DOHH2 (cell line): ENCODE measurements around the gene FAAP20.

Source experiments
- H3F3A ChIP-seq: fragments of 200-600 bp; sonication (generic), shearing (Covaris generic); 2 replicates; pipeline ENCODE4 v1.6.0; 2016; ENCODE audit warnings: antibody characterized with exemption, mild to moderate bottlenecking; ENCODE audit not compliant: control insufficient read depth, insufficient read depth
- H3K27ac ChIP-seq: fragments of 200-600 bp; sonication (generic); 2 replicates; pipeline ENCODE4 v1.5.1; 2014; ENCODE audit warnings: low read depth, mild to moderate bottlenecking, low read length, moderate library complexity
- H3K27me3 ChIP-seq: fragments of 200-600 bp; sonication (generic); 2 replicates; pipeline ENCODE4 v1.6.1; 2014; ENCODE audit warnings: mild to moderate bottlenecking, low read length, mixed read lengths; ENCODE audit not compliant: control insufficient read depth
- H3K36me3 ChIP-seq: fragments of 200-600 bp; sonication (generic); 2 replicates; pipeline ENCODE4 v1.6.1; 2014; ENCODE audit warnings: mild to moderate bottlenecking, low read length, moderate library complexity, mixed read lengths; ENCODE audit not compliant: control insufficient read depth
- H3K4me1 ChIP-seq: fragments of 200-600 bp; sonication (generic); 2 replicates; pipeline ENCODE4 v1.6.1; 2014; ENCODE audit warnings: mild to moderate bottlenecking, low read length, mixed read lengths; ENCODE audit not compliant: control insufficient read depth
- H3K4me2 ChIP-seq: fragments of 200-600 bp; sonication (generic); 2 replicates; pipeline ENCODE4 v1.6.0; 2014; ENCODE audit warnings: mild to moderate bottlenecking, low read length, moderate library complexity
- H3K4me3 ChIP-seq: fragments of 200-600 bp; sonication (generic); 2 replicates; pipeline ENCODE4 v1.5.1; 2014; ENCODE audit warnings: mild to moderate bottlenecking, low read length, mixed read lengths
- H3K79me2 ChIP-seq: fragments of 200-600 bp; sonication (generic); 2 replicates; pipeline ENCODE4 v1.6.1; 2014; ENCODE audit warnings: mild to moderate bottlenecking, low read length, mixed read lengths; ENCODE audit not compliant: control insufficient read depth
- H3K9me2 ChIP-seq: fragments of 200-600 bp; sonication (generic); replicated peaks from 2 replicates; pipeline ENCODE4 v1.6.1; 2014; ENCODE audit warnings: mild to moderate bottlenecking, low read length, mixed read lengths; ENCODE audit not compliant: control insufficient read depth
- H3K9me3 ChIP-seq: fragments of 200-600 bp; sonication (generic); 2 replicates; pipeline ENCODE4 v1.6.1; 2014; ENCODE audit warnings: antibody characterized with exemption, low read length, mixed read lengths; ENCODE audit not compliant: control insufficient read depth, insufficient read depth
- H4K20me1 ChIP-seq: fragments of 200-600 bp; sonication (generic); 2 replicates; pipeline ENCODE4 v1.6.0; 2014; ENCODE audit warnings: low read depth, mild to moderate bottlenecking, antibody characterized with exemption, low read length, moderate library complexity; ENCODE audit not compliant: control insufficient read depth, insufficient read depth
- EZH2phosphoT487 ChIP-seq: fragments of 200-600 bp; sonication (generic); IDR thresholded peaks from 2 replicates; pipeline ENCODE4 v1.6.1; 2017; ENCODE audit warnings: borderline replicate concordance, mild to moderate bottlenecking, antibody characterized with exemption, low read length, moderate library complexity, mixed read lengths
- TF ChIP-seq, protein P1 (sequence below): fragments of 200-600 bp; sonication (generic); IDR thresholded peaks from one replicate; pipeline ENCODE4 v1.5.1; 2014; ENCODE audit warnings: antibody characterized with exemption, mild to moderate bottlenecking, low read depth, low read length; ENCODE audit not compliant: poor library complexity, severe bottlenecking

The FAAP20 gene

DNA sequence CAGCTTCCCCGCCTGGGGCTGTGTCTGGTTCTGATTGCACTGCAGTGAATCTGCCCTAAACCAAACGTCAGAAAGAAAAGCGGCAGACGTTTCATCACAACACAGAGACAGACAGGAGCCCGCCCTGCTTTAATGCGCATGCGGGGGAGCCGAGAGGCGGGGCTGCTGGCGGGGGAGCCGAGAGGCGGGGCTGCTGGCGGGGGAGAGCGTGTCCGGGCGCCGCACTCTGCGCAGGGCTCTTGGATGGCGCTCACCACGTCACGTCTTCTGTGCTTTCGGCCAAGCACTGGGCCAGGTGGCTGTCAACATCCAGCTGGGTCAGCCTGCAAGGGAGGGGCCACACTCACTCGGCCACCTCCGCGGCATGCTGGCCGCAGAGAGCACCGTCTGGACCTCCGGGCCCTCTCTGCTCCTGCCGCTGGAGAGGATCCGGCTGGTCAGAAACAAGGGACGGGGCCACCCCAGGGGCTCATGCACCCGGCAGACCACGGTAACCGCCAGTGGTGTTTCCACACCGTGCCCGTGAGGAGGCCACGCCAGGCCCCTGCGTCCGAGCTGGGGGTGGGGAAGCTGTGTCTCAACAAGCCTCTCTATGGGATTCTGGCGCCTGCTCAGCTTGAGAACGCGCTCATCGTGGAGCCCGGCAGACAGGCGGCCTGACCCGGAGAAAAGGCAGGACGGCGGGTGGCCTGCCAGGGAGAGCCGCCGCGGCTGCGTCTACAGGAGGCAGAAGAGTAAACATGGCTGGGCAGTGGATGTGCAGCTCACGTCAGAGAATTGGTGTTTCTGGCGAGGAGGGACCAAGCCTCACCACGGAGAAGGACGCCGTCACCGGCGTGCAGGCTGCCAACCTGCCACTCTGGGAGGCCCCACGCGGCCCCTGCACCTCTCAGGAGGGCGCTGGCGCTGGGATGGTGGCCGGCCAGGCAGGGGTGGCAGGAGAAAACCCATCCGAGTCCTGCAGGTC is 4.8 kb downstream of the FAAP20 start:
- no peaks in the 10 kb centered on the region for H3K27me3 ChIP-seq
- H3K9me3 ChIP-seq: no peaks in the 10 kb centered on the region
- peak overlapping the region; percentile 75 for H3K4me3 ChIP-seq
- 0 out of 2 replicates have a peak overlapping the region, but pooled peaks have one; percentile 26 for H3K27ac ChIP-seq
- H3K4me2 ChIP-seq: peak overlapping the region; percentile 79
- TF ChIP-seq, protein P1, sequence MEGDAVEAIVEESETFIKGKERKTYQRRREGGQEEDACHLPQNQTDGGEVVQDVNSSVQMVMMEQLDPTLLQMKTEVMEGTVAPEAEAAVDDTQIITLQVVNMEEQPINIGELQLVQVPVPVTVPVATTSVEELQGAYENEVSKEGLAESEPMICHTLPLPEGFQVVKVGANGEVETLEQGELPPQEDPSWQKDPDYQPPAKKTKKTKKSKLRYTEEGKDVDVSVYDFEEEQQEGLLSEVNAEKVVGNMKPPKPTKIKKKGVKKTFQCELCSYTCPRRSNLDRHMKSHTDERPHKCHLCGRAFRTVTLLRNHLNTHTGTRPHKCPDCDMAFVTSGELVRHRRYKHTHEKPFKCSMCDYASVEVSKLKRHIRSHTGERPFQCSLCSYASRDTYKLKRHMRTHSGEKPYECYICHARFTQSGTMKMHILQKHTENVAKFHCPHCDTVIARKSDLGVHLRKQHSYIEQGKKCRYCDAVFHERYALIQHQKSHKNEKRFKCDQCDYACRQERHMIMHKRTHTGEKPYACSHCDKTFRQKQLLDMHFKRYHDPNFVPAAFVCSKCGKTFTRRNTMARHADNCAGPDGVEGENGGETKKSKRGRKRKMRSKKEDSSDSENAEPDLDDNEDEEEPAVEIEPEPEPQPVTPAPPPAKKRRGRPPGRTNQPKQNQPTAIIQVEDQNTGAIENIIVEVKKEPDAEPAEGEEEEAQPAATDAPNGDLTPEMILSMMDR: no peak
- TF ChIP-seq EZH2phosphoT487: no peak
- H3K36me3 ChIP-seq: no peaks in the 10 kb centered on the region
- H3K9me2 ChIP-seq: no peaks in the 10 kb centered on the region
- H3K4me1 ChIP-seq: peaks cover 16% of the 10 kb centered on the region
- H3K79me2 ChIP-seq: peaks cover 3% of the 10 kb centered on the region; the same call in 1 of the 2 replicates
- no peaks in the 10 kb centered on the region for H3F3A ChIP-seq
- H4K20me1 ChIP-seq: no peaks in the 10 kb centered on the region

DNA sequence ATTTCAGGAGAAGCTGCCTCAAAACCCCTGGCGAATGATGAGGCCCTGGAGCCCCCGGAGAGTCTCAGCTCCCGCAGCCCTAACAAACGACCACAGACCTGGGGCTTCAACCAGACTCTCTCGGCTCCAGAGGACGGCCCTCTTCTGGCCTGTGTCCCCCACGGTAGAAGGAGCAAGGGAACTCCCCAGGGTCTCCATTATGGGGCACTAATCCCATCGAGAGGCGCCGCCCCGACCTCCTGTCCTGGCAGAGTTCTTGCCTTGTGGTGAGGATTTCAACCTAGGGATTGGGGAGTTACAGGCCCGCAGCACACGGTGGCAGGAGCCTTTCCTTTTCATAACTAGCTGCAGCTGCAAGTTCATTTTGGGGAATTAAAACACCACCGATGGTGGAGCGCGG is 6.2 kb downstream of the FAAP20 start:
- Histone ChIP-seq H3K4me2 (no peak overlapping the region), H3K4me3 (no peak overlapping the region), H3K9me3 (no peaks in the 10 kb centered on the region), H3F3A (no peaks in the 10 kb centered on the region), H3K36me3 (no peaks in the 10 kb centered on the region), H3K27ac (no peak overlapping the region), H3K27me3 (no peaks in the 10 kb centered on the region), H3K79me2 (no peaks in the 10 kb centered on the region), H3K4me1 (peaks cover 8% of the 10 kb centered on the region), H4K20me1 (no peaks in the 10 kb centered on the region), H3K9me2 (no peaks in the 10 kb centered on the region)
- TF ChIP-seq, protein P1: no peak
- no peak for TF ChIP-seq EZH2phosphoT487

DNA sequence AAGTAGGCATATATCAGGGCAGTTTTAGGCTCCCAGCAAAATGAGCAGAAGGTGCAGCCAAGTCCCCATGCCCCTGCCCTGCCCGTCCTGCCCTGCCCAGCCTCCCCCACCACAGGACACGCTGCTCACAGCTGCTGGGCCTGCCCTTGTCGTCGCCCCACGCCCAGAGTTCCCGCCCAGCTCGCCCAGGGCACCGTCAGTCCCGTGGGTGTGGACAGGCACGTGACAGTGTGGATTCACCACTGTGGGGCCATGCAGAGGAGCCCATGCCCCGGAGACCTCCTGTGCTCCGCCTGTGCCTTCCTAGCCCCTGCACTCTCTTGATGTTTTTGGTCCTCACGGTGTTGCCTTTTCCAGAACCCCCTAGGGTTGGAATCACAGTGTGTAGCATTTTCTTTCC is 7.0 kb downstream of the FAAP20 start:
- H3K79me2 ChIP-seq: no peaks in the 10 kb centered on the region
- H3K4me1 ChIP-seq: peaks cover 8% of the 10 kb centered on the region
- H3K27me3 ChIP-seq: no peaks in the 10 kb centered on the region
- TF ChIP-seq, protein P1: no peak
- no peak for TF ChIP-seq EZH2phosphoT487
- no peak overlapping the region for H3K4me3 ChIP-seq
- H3F3A ChIP-seq: no peaks in the 10 kb centered on the region
- no peak overlapping the region for H3K27ac ChIP-seq
- H3K4me2 ChIP-seq: no peak overlapping the region
- H3K9me3 ChIP-seq: no peaks in the 10 kb centered on the region
- no peaks in the 10 kb centered on the region for H4K20me1 ChIP-seq
- H3K36me3 ChIP-seq: no peaks in the 10 kb centered on the region
- no peaks in the 10 kb centered on the region for H3K9me2 ChIP-seq
